H1 (cell line): ENCODE results near the gene RAB10.

Source experiments
- BACH1 ChIP-seq: IDR thresholded peaks from 2 replicates; pipeline ENCODE4 v1.6.1; 2012; ENCODE audit warnings: low read length, improper control_type of control experiment
- EP300 ChIP-seq, 2 experiments: IDR thresholded peaks; 1 replicate in 1 of 2; 2 replicates in 1 of 2; pipeline ENCODE4 v1.6.1; 2011 to 2012; ENCODE audit warnings: low read depth in 2 of 2, low read length in 2 of 2, mild to moderate bottlenecking in 2 of 2, borderline replicate concordance in 1 of 2, inconsistent platforms in 1 of 2, moderate library complexity in 1 of 2
- EZH2 ChIP-seq: fragments of 200-600 bp; sonication (generic); IDR thresholded peaks from 2 replicates; pipeline ENCODE4 v1.7.1; 2012; ENCODE audit warnings: low read depth, mild to moderate bottlenecking, moderate library complexity, low read length, inconsistent platforms; ENCODE audit not compliant: severe bottlenecking
- POLR2A ChIP-seq, 2 experiments: IDR thresholded peaks; 1 replicate in 1 of 2; 2 replicates in 1 of 2; pipeline ENCODE4 v1.6.1; 2011; ENCODE audit warnings: low read depth in 2 of 2, low read length in 2 of 2, mild to moderate bottlenecking in 2 of 2; ENCODE audit errors: control extremely low read depth in 1 of 2
- SP4 ChIP-seq: IDR thresholded peaks from 2 replicates; pipeline ENCODE4 v1.6.1; 2012; ENCODE audit warnings: low read length, inconsistent platforms
- TAF1 ChIP-seq: IDR thresholded peaks from 2 replicates; pipeline ENCODE4 v1.6.1; 2011; ENCODE audit warnings: mild to moderate bottlenecking, low read depth, low read length
- TCF12 ChIP-seq: IDR thresholded peaks from 2 replicates; pipeline ENCODE4 v1.6.1; 2011; ENCODE audit warnings: low read depth, mild to moderate bottlenecking, low read length
- YY1 ChIP-seq: IDR thresholded peaks from 2 replicates; pipeline ENCODE4 v1.6.1; 2011; ENCODE audit warnings: low read depth, mild to moderate bottlenecking, low read length
- TF ChIP-seq, protein P1 (sequence below), 3 experiments: IDR thresholded peaks; 1 replicate in 2 of 3; 2 replicates in 1 of 3; pipeline versions ENCODE4 v1.5.1 to v1.6.1; 2011; ENCODE audit warnings: low read length in 3 of 3, mild to moderate bottlenecking in 3 of 3, inconsistent platforms in 2 of 3, low read depth in 1 of 3, moderate library complexity in 1 of 3; ENCODE audit not compliant: insufficient read depth in 1 of 3; ENCODE audit errors: control extremely low read depth in 1 of 3
- TF ChIP-seq, protein P2 (sequence below): IDR thresholded peaks from 2 replicates; pipeline ENCODE4 v1.6.1; 2011; ENCODE audit warnings: low read depth, mild to moderate bottlenecking, low read length; ENCODE audit not compliant: insufficient read depth
- TF ChIP-seq, protein P3 (sequence below): IDR thresholded peaks from 2 replicates; pipeline ENCODE4 v1.6.1; 2012; ENCODE audit warnings: low read length, inconsistent platforms
- TF ChIP-seq, protein P4 (sequence below): IDR thresholded peaks from 2 replicates; pipeline ENCODE4 v1.6.1; 2012; ENCODE audit warnings: inconsistent platforms

DNA sequence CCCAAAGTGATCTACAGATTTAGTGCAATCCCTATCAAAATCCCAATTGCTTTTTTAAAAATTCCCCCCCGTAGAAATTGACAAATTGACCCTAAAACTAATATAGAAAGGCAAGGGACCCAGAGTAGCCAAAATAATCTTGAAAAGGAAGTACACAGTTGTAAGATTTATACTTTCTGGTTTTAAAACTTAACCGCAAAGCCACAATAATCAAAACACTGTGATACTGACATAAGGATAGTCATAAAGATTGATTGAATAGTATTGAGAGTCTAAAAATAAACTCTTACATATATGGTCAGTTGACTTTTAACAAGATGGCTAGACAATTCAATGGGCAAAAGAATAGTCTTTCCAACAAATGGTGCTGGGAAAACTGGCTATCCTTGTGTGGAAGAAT lies 80.3 kb downstream of the RAB10 start:
- TF ChIP-seq EP300 (IDR thresholded peaks at IDR 0.05; ENCODE audit: borderline replicate concordance in 1 of 2, low read depth in 2 of 2, low read length in 2 of 2): no peak
- TF ChIP-seq, protein P1, sequence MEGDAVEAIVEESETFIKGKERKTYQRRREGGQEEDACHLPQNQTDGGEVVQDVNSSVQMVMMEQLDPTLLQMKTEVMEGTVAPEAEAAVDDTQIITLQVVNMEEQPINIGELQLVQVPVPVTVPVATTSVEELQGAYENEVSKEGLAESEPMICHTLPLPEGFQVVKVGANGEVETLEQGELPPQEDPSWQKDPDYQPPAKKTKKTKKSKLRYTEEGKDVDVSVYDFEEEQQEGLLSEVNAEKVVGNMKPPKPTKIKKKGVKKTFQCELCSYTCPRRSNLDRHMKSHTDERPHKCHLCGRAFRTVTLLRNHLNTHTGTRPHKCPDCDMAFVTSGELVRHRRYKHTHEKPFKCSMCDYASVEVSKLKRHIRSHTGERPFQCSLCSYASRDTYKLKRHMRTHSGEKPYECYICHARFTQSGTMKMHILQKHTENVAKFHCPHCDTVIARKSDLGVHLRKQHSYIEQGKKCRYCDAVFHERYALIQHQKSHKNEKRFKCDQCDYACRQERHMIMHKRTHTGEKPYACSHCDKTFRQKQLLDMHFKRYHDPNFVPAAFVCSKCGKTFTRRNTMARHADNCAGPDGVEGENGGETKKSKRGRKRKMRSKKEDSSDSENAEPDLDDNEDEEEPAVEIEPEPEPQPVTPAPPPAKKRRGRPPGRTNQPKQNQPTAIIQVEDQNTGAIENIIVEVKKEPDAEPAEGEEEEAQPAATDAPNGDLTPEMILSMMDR (IDR thresholded peaks at IDR 0.05; ENCODE audit: control extremely low read depth in 1 of 3, insufficient read depth in 1 of 3, low read depth in 1 of 3, low read length in 3 of 3): no peak
- no peak for TF ChIP-seq TCF12
- no peak for TF ChIP-seq POLR2A (IDR thresholded peaks at IDR 0.05; ENCODE audit: control extremely low read depth in 1 of 2, low read depth in 2 of 2, low read length in 2 of 2)
- TF ChIP-seq BACH1: no peak
- no peak for TF ChIP-seq EZH2
- no peak for TF ChIP-seq SP4
- TF ChIP-seq YY1: no peak
- TF ChIP-seq, protein P2, sequence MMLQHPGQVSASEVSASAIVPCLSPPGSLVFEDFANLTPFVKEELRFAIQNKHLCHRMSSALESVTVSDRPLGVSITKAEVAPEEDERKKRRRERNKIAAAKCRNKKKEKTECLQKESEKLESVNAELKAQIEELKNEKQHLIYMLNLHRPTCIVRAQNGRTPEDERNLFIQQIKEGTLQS: no peak
- TF ChIP-seq, protein P3, sequence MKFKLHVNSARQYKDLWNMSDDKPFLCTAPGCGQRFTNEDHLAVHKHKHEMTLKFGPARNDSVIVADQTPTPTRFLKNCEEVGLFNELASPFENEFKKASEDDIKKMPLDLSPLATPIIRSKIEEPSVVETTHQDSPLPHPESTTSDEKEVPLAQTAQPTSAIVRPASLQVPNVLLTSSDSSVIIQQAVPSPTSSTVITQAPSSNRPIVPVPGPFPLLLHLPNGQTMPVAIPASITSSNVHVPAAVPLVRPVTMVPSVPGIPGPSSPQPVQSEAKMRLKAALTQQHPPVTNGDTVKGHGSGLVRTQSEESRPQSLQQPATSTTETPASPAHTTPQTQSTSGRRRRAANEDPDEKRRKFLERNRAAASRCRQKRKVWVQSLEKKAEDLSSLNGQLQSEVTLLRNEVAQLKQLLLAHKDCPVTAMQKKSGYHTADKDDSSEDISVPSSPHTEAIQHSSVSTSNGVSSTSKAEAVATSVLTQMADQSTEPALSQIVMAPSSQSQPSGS: no peak
- TF ChIP-seq, protein P4, sequence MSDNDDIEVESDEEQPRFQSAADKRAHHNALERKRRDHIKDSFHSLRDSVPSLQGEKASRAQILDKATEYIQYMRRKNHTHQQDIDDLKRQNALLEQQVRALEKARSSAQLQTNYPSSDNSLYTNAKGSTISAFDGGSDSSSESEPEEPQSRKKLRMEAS: no peak
- TF ChIP-seq TAF1: no peak
